Measurements from ENCODE around the gene GSPT1. TPM values are rescaled to one million over a fixed set of nuclear protein-coding genes. Genes with fewer than 3 reads are reported as not detected.

Gene GSPT1
- total RNA-seq, 4 donors from 2014 or later: 29.1 to 60.2 (median 36.0) TPM

DNA sequence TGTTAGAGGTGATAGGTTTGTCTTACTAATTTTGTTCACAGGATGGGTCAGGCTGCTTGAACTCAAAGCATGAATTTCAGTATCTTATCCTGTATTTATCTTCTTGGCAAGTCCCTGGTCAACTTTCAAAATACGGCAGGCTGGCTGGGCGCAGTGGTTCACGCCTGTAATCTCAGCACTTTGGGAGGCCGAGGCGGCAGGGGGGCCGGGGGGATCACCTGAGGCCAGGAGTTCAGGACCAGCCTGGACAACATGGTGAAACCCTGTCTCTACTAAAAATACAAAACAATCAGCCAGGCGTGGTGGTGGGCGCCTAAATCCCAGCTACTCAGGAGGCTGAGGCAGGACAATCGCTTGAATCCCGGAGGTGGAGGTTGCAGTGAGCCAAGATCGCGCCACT, 39.5 kb downstream of the GSPT1 start:
- H3K27ac ChIP-seq: no peak overlapping the region
- H3K36me3 ChIP-seq: peaks cover 0 to 89% (median 0%) of the 10 kb centered on the region in 3 donors
- TF ChIP-seq, protein P1, sequence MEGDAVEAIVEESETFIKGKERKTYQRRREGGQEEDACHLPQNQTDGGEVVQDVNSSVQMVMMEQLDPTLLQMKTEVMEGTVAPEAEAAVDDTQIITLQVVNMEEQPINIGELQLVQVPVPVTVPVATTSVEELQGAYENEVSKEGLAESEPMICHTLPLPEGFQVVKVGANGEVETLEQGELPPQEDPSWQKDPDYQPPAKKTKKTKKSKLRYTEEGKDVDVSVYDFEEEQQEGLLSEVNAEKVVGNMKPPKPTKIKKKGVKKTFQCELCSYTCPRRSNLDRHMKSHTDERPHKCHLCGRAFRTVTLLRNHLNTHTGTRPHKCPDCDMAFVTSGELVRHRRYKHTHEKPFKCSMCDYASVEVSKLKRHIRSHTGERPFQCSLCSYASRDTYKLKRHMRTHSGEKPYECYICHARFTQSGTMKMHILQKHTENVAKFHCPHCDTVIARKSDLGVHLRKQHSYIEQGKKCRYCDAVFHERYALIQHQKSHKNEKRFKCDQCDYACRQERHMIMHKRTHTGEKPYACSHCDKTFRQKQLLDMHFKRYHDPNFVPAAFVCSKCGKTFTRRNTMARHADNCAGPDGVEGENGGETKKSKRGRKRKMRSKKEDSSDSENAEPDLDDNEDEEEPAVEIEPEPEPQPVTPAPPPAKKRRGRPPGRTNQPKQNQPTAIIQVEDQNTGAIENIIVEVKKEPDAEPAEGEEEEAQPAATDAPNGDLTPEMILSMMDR (IDR thresholded peaks at IDR 0.05): no peak
- TF ChIP-seq POLR2A (IDR thresholded peaks at IDR 0.05): no peak
- H3K4me3 ChIP-seq: no peak overlapping the region
- H3K27me3 ChIP-seq: no peaks in the 10 kb centered on the region
- no peak for DNase-seq
- H3K4me1 ChIP-seq: no peaks in the 10 kb centered on the region
- H3K9me3 ChIP-seq: no peaks in the 10 kb centered on the region

- no peak for TF ChIP-seq POLR2A (IDR thresholded peaks at IDR 0.05)
- TF ChIP-seq, protein P1 (IDR thresholded peaks at IDR 0.05): no peak
- Histone ChIP-seq H3K27me3 (no peaks in the 10 kb centered on the region), H3K9me3 (no peaks in the 10 kb centered on the region), H3K4me1 (no peaks in the 10 kb centered on the region), H3K4me3 (no peak overlapping the region), H3K36me3 (peaks cover 0 to 88% (median 0%) of the 10 kb centered on the region in 3 donors), H3K27ac (no peak overlapping the region)
- DNase-seq: no peak
Measured at GRCh38 chr16:11875721-11876120, 40.0 kb downstream of the GSPT1 start.

GRCh38 chr16:11871193-11871592, 44.6 kb downstream of the GSPT1 start:
- Histone ChIP-seq H3K9me3 (no peaks in the 10 kb centered on the region), H3K36me3 (peaks cover 0 to 54% (median 0%) of the 10 kb centered on the region in 3 donors), H3K4me1 (no peaks in the 10 kb centered on the region), H3K4me3 (no peak overlapping the region), H3K27me3 (no peaks in the 10 kb centered on the region), H3K27ac (no peak overlapping the region)
- no peak for DNase-seq
- no peak for TF ChIP-seq POLR2A (IDR thresholded peaks at IDR 0.05)
- TF ChIP-seq, protein P1 (IDR thresholded peaks at IDR 0.05): no peak

DNA sequence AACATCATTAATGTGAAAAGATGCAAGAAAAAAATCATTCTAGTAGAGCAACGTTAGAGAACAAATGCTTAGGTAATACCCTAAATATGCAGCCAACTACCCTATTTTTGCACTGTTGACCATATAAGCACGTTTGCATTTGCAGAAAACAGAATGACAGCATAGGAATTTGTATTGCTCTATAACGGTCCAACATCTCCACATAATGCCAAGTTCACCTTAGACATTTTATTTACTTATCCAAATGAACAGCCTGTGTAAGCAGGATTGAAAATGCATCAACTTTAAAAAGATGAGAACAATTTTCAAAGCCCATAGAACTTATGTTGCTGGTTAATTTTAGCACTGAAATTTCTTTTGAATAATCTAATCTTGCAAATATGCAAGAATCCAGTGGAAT, 45.4 kb downstream of the GSPT1 start:
- TF ChIP-seq, protein P1 (IDR thresholded peaks at IDR 0.05): no peak
- TF ChIP-seq POLR2A (IDR thresholded peaks at IDR 0.05): no peak
- Histone ChIP-seq H3K36me3 (peaks cover 0 to 46% (median 0%) of the 10 kb centered on the region in 3 donors), H3K4me1 (no peaks in the 10 kb centered on the region), H3K9me3 (no peaks in the 10 kb centered on the region), H3K27ac (no peak overlapping the region), H3K4me3 (no peak overlapping the region), H3K27me3 (no peaks in the 10 kb centered on the region)
- no peak for DNase-seq

- no peaks in the 10 kb centered on the region for H3K27me3 ChIP-seq
- no peak overlapping the region for H3K4me3 ChIP-seq
- no peaks in the 10 kb centered on the region for H3K4me1 ChIP-seq
- peaks cover 0 to 38% (median 0%) of the 10 kb centered on the region in 3 donors for H3K36me3 ChIP-seq
- TF ChIP-seq POLR2A (IDR thresholded peaks at IDR 0.05): no peak
- TF ChIP-seq, protein P1 (IDR thresholded peaks at IDR 0.05): no peak
- no peak overlapping the region for H3K27ac ChIP-seq
- DNase-seq: no peak
- no peaks in the 10 kb centered on the region for H3K9me3 ChIP-seq
Measured at GRCh38 chr16:11869353-11870228, 46.2 kb downstream of the GSPT1 start.

All from Peyer's patch (tissue), 4 donors.